ENCODE results near the gene MMP11.

Gene MMP11

DNA sequence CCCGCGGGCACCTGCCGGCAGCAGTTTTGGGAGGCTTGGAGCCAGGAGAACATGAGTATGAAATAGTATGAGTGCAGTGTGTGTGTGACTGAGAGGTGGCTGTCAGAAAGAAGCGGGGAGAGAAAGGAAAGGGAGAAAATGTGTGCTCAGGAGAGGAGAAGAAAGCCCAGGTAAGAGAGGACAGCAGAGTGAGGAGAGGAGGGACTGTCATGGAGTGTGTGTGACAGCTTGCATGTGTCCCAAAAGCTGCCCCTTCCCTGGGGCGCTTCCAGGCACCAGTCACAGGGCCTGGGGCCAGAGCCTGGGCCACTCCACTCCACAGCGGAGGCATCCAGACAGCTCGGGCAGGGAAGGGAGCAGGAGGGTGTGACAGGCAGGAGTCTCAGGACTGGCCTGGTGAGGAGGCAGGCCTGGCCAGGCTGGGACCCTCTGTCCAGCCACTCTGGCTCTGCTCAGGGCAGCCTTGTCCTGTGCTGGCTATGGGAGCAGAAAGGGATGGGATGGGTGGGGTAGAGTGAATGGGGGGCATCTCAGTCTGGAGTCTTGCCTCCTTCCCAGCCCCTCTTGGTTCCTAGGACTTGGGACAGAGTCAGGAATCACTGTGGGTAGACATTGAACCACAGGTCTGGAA is 949 bp downstream of the MMP11 start:
- Histone ChIP-seq H3K4me3 (ENCODE audit: low read length in 2 of 2) (peak overlapping the region; percentile 77 to 81), H3K4me1 (ENCODE audit: control insufficient read depth, insufficient read depth, low read length) (peaks cover 56% of the 10 kb centered on the region), H3K27ac (ENCODE audit: low read length) (no peak overlapping the region), H3K36me3 (ENCODE audit: control insufficient read depth in 2 of 2, insufficient read depth in 2 of 2, low read length in 2 of 2) (no peaks in the 10 kb centered on the region), H3K27me3 (ENCODE audit: control insufficient read depth in 1 of 2, insufficient read depth in 2 of 2, low read length in 2 of 2) (no peaks in the 10 kb centered on the region), H3K9ac (ENCODE audit: low read length in 2 of 2) (peak overlapping the region; percentile 26 to 55), H3K9me3 (ENCODE audit: control insufficient read depth in 2 of 2, low read length in 2 of 2) (no peaks in the 10 kb centered on the region)

DNA sequence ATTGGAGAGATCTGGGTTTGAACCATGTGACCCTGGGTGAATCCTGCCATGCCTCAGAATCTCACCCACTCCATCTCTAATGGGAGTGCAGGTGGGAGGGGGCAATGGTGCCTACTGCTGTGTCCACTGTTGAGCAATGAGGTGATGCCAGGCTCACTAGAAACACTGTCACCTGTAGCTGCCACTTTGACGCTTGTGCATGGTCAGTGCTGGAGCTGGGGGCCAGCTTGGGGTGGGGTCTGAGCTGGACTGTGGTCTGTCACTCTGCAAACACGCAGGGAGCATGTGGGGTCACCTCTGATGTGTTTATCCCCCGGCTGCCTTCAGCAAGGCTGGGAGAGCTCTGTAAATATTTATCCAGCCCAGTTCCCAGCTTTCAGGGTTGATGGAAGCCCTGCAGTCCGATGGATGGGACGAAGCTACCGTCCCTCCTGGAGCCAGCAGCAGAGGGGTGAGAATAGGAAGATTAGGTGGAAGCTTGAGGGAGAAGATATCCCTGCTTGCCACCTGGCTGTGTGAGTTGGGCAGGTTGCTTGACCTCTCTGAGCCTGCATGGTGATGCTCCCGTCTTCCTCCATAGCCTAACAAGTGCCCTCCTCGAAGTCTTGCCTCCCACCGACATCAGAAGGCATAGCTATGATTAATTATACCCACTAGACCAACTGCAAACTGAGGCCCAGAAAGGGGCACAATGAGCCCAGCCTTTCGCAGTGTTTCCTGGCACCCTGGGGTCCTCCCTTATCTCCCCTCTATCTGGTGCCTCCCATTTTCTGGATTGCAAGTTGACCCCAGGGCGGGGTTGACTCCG is 1.7 kb downstream of the MMP11 start:
- H3K9ac ChIP-seq (ENCODE audit: low read length in 2 of 2): peak overlapping the region in 1 of 2 donors; percentile 36
- peaks cover 51% of the 10 kb centered on the region for H3K4me1 ChIP-seq (ENCODE audit: control insufficient read depth, insufficient read depth, low read length)

DNA sequence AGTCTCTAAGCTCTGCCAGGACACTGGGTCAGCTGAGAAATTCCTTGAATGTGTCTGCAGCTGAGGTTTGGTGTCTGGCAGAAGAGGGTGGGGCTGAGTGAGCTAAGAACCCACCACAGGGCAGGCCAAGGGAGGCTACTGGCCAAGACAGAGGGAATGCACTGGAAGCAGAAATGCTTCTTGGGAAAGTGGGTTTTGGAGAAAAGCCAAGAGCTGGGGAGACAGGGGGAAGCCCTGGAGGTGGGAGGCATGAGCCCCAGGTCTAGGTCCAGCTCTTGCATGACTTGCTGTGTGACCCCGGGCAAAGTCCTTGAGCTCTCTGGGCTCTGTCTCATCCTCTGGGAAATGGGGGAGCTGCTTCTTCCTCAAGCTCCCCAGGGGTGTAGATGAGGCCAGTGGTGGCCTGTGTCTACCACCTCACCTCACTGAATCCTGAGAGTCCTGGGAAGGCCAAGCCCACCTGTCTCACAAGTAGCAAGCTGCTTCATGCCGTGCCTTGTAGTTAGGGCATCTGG is 2.3 kb downstream of the MMP11 start:
- Histone ChIP-seq H3K27ac (ENCODE audit: low read length) (no peak overlapping the region), H3K9ac (ENCODE audit: low read length in 2 of 2) (peak overlapping the region in 1 of 2 donors; percentile 29), H3K27me3 (ENCODE audit: control insufficient read depth in 1 of 2, insufficient read depth in 2 of 2, low read length in 2 of 2) (no peaks in the 10 kb centered on the region)

More for the DNA sequence above, 1.7 kb downstream of the MMP11 start:
- Histone ChIP-seq H3K36me3 (ENCODE audit: control insufficient read depth in 2 of 2, insufficient read depth in 2 of 2, low read length in 2 of 2) (no peaks in the 10 kb centered on the region), H3K27me3 (ENCODE audit: control insufficient read depth in 1 of 2, insufficient read depth in 2 of 2, low read length in 2 of 2) (no peaks in the 10 kb centered on the region), H3K4me3 (ENCODE audit: low read length in 2 of 2) (peak overlapping the region in 1 of 2 donors; percentile 29), H3K27ac (ENCODE audit: low read length) (no peak overlapping the region), H3K9me3 (ENCODE audit: control insufficient read depth in 2 of 2, low read length in 2 of 2) (no peaks in the 10 kb centered on the region)

DNA sequence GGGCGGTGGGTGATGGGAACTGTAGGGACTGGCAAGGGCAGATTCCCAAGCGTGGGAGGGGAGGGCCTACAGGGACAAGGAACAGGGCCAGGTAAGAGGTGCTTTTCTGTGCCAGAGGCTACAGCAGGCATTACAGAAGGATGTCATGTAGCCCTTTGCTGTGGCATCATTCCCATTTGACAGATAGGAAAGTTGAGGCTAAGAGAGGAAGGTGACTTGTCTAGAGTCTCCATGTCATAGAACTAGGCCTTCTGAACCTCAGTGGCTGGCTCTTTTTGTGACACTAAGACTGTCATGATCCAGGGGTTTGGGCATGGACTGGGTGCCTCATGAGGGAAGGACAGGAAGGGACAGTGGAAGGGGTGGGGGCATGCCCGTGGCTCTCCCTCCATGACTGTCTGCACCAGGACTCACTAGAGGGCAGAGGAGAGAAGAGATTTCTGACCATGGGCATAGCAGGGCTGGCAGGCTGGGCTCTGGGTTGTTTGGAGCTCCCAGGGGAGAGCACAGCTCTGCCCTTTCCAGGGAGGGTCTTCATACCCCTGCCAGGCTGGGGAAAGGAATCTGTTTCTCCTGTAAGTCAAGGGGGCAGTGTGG is 3.2 kb downstream of the MMP11 start:
- Histone ChIP-seq H3K9ac (ENCODE audit: low read length in 2 of 2) (no peak overlapping the region), H3K27ac (ENCODE audit: low read length) (no peak overlapping the region), H3K4me1 (ENCODE audit: control insufficient read depth, insufficient read depth, low read length) (peaks cover 49% of the 10 kb centered on the region), H3K36me3 (ENCODE audit: control insufficient read depth in 2 of 2, insufficient read depth in 2 of 2, low read length in 2 of 2) (no peaks in the 10 kb centered on the region), H3K27me3 (ENCODE audit: control insufficient read depth in 1 of 2, insufficient read depth in 2 of 2, low read length in 2 of 2) (no peaks in the 10 kb centered on the region), H3K4me3 (ENCODE audit: low read length in 2 of 2) (no peak overlapping the region), H3K9me3 (ENCODE audit: control insufficient read depth in 2 of 2, low read length in 2 of 2) (no peaks in the 10 kb centered on the region)

More for the DNA sequence above, 2.3 kb downstream of the MMP11 start:
- no peaks in the 10 kb centered on the region for H3K9me3 ChIP-seq (ENCODE audit: control insufficient read depth in 2 of 2, low read length in 2 of 2)
- H3K4me1 ChIP-seq (ENCODE audit: control insufficient read depth, insufficient read depth, low read length): peaks cover 49% of the 10 kb centered on the region
- no peaks in the 10 kb centered on the region for H3K36me3 ChIP-seq (ENCODE audit: control insufficient read depth in 2 of 2, insufficient read depth in 2 of 2, low read length in 2 of 2)
- H3K4me3 ChIP-seq (ENCODE audit: low read length in 2 of 2): no peak overlapping the region

DNA sequence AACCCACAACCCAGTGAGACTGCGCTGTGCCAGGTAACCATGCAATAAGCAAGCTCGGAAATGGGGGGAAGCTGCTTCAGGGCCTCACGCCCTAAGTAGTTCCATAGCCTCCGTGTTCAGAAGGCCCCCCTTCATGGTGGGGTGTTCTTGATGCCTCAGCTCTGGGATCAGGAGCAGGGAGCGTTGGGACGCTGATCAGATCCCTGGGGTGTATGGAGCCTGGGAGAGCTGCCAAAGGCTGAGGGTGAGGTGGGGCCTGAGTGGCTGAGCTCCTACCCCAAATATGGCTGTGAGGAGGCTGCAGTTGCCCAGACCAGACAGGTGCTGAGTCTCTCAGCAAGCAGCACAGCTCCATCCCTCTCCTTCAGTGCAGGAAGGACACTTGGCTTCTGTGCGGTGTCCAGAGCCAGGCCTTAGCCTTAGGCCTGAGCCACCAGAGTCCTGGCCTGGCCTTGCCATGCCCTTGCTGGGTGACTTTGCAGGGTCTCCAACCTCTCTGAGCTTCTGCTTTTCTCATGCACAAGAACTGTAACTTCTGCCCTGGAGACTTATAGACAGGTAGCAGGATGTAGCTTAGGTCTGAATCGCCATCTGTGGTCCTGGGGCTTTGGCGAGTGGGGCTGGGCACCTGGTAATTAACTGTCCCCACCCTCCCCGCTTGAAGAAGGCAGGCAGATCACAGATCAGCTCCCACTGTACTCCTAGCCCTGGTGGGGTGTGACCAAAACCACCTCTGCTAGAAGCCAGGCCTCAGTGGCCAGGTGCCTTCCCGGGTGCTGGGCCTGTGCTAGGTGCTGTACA is 5.3 kb downstream of the MMP11 start:
- no peaks in the 10 kb centered on the region for H3K27me3 ChIP-seq (ENCODE audit: control insufficient read depth in 1 of 2, insufficient read depth in 2 of 2, low read length in 2 of 2)
- no peak overlapping the region for H3K4me3 ChIP-seq (ENCODE audit: low read length in 2 of 2)
- peaks cover 0 to 3% of the 10 kb centered on the region in 2 donors for H3K36me3 ChIP-seq (ENCODE audit: control insufficient read depth in 2 of 2, insufficient read depth in 2 of 2, low read length in 2 of 2)
- peaks cover 39% of the 10 kb centered on the region for H3K4me1 ChIP-seq (ENCODE audit: control insufficient read depth, insufficient read depth, low read length)
- H3K27ac ChIP-seq (ENCODE audit: low read length): peak overlapping the region; percentile 37
- no peaks in the 10 kb centered on the region for H3K9me3 ChIP-seq (ENCODE audit: control insufficient read depth in 2 of 2, low read length in 2 of 2)
- H3K9ac ChIP-seq (ENCODE audit: low read length in 2 of 2): peak overlapping the region in 1 of 2 donors; percentile 29

DNA sequence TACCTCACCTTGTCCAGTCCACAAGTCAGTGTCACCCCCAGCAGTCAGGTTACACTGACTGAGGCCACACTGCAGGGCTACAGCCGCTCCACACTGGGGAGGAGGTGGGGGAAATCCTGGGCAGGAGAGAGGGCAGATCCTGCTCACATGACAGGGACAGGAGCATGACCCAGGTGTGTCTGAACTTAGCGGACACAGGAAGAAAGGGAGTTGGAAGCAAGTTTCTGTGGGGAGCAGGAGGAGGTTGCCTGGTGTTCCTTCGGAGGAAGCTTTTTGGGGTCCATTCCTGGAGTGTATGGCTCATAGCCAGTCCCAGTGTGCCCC is 5.9 kb downstream of the MMP11 start:
- H3K27ac ChIP-seq (ENCODE audit: low read length): peak overlapping the region; percentile 37
- H3K9me3 ChIP-seq (ENCODE audit: control insufficient read depth in 2 of 2, low read length in 2 of 2): no peaks in the 10 kb centered on the region
- no peak overlapping the region for H3K4me3 ChIP-seq (ENCODE audit: low read length in 2 of 2)
- H3K27me3 ChIP-seq (ENCODE audit: control insufficient read depth in 1 of 2, insufficient read depth in 2 of 2, low read length in 2 of 2): no peaks in the 10 kb centered on the region
- H3K9ac ChIP-seq (ENCODE audit: low read length in 2 of 2): no peak overlapping the region
- H3K36me3 ChIP-seq (ENCODE audit: control insufficient read depth in 2 of 2, insufficient read depth in 2 of 2, low read length in 2 of 2): peaks cover 0 to 3% of the 10 kb centered on the region in 2 donors
- H3K4me1 ChIP-seq (ENCODE audit: control insufficient read depth, insufficient read depth, low read length): peaks cover 33% of the 10 kb centered on the region

DNA sequence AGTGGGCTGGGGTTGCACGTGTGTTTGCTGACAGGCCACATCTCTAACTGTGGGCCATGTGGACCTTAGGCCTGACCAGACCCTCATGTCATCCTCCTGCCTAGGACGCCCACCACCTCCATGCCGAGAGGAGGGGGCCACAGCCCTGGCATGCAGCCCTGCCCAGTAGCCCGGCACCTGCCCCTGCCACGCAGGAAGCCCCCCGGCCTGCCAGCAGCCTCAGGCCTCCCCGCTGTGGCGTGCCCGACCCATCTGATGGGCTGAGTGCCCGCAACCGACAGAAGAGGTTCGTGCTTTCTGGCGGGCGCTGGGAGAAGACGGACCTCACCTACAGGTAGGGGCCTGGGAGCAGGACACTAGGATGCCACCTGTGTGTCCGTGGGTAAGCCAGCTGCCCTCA is 6.4 kb downstream of the MMP11 start:
- H3K27ac ChIP-seq (ENCODE audit: low read length): no peak overlapping the region
- peaks cover 28% of the 10 kb centered on the region for H3K4me1 ChIP-seq (ENCODE audit: control insufficient read depth, insufficient read depth, low read length)
- H3K4me3 ChIP-seq (ENCODE audit: low read length in 2 of 2): no peak overlapping the region
- no peaks in the 10 kb centered on the region for H3K9me3 ChIP-seq (ENCODE audit: control insufficient read depth in 2 of 2, low read length in 2 of 2)
- H3K36me3 ChIP-seq (ENCODE audit: control insufficient read depth in 2 of 2, insufficient read depth in 2 of 2, low read length in 2 of 2): peaks cover 0 to 3% of the 10 kb centered on the region in 2 donors
- no peaks in the 10 kb centered on the region for H3K27me3 ChIP-seq (ENCODE audit: control insufficient read depth in 1 of 2, insufficient read depth in 2 of 2, low read length in 2 of 2)
- H3K9ac ChIP-seq (ENCODE audit: low read length in 2 of 2): no peak overlapping the region

DNA sequence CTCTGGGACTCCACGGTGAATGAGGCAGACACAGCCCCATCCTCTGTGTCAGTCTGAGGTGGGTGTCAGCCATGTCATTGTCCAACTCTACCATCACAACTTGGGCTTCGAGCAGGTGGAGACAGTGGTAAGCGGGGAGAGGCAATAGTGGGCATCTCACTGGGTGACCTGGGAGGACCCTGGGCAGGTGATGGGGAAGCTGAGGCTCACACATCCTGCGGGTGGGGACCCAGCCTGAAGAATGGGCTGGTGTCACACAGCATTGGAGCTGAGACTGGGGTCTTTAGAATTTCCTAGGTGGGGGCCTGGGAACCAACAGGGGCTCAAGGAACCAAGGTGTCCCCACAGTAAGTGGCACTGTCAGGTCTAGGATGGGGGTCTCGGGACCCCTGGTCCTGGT is 7.1 kb downstream of the MMP11 start:
- Histone ChIP-seq H3K27ac (ENCODE audit: low read length) (no peak overlapping the region), H3K27me3 (ENCODE audit: control insufficient read depth in 1 of 2, insufficient read depth in 2 of 2, low read length in 2 of 2) (no peaks in the 10 kb centered on the region), H3K4me3 (ENCODE audit: low read length in 2 of 2) (no peak overlapping the region), H3K36me3 (ENCODE audit: control insufficient read depth in 2 of 2, insufficient read depth in 2 of 2, low read length in 2 of 2) (peaks cover 0 to 3% of the 10 kb centered on the region in 2 donors), H3K4me1 (ENCODE audit: control insufficient read depth, insufficient read depth, low read length) (peaks cover 21% of the 10 kb centered on the region), H3K9ac (ENCODE audit: low read length in 2 of 2) (no peak overlapping the region), H3K9me3 (ENCODE audit: control insufficient read depth in 2 of 2, low read length in 2 of 2) (no peaks in the 10 kb centered on the region)

DNA sequence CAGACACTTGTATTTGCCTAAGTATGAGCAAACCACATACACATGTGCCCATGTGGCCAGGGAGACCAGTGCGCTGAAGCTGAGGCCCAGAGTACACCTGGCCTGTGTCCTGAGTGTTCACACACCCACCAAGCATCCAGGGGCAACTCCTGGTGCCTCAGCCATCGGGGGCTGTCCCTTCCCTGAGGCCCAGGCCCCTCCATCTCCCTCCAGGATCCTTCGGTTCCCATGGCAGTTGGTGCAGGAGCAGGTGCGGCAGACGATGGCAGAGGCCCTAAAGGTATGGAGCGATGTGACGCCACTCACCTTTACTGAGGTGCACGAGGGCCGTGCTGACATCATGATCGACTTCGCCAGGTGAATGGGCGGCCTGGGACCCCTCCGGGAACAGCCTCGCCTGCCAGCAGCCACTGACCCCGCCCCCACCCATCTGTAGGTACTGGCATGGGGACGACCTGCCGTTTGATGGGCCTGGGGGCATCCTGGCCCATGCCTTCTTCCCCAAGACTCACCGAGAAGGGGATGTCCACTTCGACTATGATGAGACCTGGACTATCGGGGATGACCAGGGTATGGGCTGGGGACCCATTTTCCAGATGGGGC is 7.6 kb downstream of the MMP11 start:
- H3K4me1 ChIP-seq (ENCODE audit: control insufficient read depth, insufficient read depth, low read length): peaks cover 16% of the 10 kb centered on the region
- H3K4me3 ChIP-seq (ENCODE audit: low read length in 2 of 2): no peak overlapping the region
- no peak overlapping the region for H3K27ac ChIP-seq (ENCODE audit: low read length)
- no peaks in the 10 kb centered on the region for H3K9me3 ChIP-seq (ENCODE audit: control insufficient read depth in 2 of 2, low read length in 2 of 2)
- no peaks in the 10 kb centered on the region for H3K27me3 ChIP-seq (ENCODE audit: control insufficient read depth in 1 of 2, insufficient read depth in 2 of 2, low read length in 2 of 2)
- H3K36me3 ChIP-seq (ENCODE audit: control insufficient read depth in 2 of 2, insufficient read depth in 2 of 2, low read length in 2 of 2): peaks cover 0 to 3% of the 10 kb centered on the region in 2 donors
- no peak overlapping the region for H3K9ac ChIP-seq (ENCODE audit: low read length in 2 of 2)

DNA sequence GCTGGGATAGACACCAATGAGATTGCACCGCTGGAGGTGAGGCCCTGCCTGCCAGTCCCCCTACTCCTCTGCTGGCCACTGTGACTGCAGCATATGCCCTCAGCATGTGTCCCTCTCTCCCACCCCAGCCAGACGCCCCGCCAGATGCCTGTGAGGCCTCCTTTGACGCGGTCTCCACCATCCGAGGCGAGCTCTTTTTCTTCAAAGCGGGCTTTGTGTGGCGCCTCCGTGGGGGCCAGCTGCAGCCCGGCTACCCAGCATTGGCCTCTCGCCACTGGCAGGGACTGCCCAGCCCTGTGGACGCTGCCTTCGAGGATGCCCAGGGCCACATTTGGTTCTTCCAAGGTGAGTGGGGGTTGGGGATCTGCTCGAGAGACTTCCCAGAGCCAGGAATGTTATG is 8.4 kb downstream of the MMP11 start:
- no peak overlapping the region for H3K9ac ChIP-seq (ENCODE audit: low read length in 2 of 2)
- peaks cover 0 to 3% of the 10 kb centered on the region in 2 donors for H3K36me3 ChIP-seq (ENCODE audit: control insufficient read depth in 2 of 2, insufficient read depth in 2 of 2, low read length in 2 of 2)
- H3K27me3 ChIP-seq (ENCODE audit: control insufficient read depth in 1 of 2, insufficient read depth in 2 of 2, low read length in 2 of 2): no peaks in the 10 kb centered on the region
- no peak overlapping the region for H3K27ac ChIP-seq (ENCODE audit: low read length)
- H3K4me1 ChIP-seq (ENCODE audit: control insufficient read depth, insufficient read depth, low read length): peaks cover 15% of the 10 kb centered on the region
- H3K4me3 ChIP-seq (ENCODE audit: low read length in 2 of 2): no peak overlapping the region
- H3K9me3 ChIP-seq (ENCODE audit: control insufficient read depth in 2 of 2, low read length in 2 of 2): no peaks in the 10 kb centered on the region

Measured in stomach smooth muscle (tissue), 2 donors.